Measurements from ENCODE around the gene L1TD1.
"Not testable (repeated sequence)": the region's sequence is repeated elsewhere in the genome, so short reads cannot be mapped to it uniquely, and the experiment has no call there.

L1TD1 gene

GRCh38 chr1:62241371-62242131 is 46.9 kb downstream of the L1TD1 start:
- no peak for DNase-seq (ENCODE audit: low spot score)
- Histone ChIP-seq H3K36me3 (replicated peaks in 1 of 2; ENCODE audit: control insufficient read depth in 2 of 2, insufficient read depth in 2 of 2, low read length in 2 of 2) (no peaks in the 10 kb centered on the region), H3K27ac (replicated peaks; ENCODE audit: low read length) (no peak overlapping the region), H3K14ac (ENCODE audit: low read length) (no peak overlapping the region), H3K23ac (ENCODE audit: low read depth, low read length, poor library complexity) (no peak overlapping the region), H4K8ac (ENCODE audit: low read depth, low read length) (no peak overlapping the region), H2BK15ac (ENCODE audit: low read length) (no peak overlapping the region), H4K91ac (ENCODE audit: low read depth, low read length, poor library complexity) (no peak overlapping the region), H3K9me3 (replicated peaks in 1 of 2; ENCODE audit: control insufficient read depth in 2 of 2, insufficient read depth in 1 of 2, low read depth in 1 of 2, low read length in 2 of 2) (peaks cover 0 to 2% of the 10 kb centered on the region in 2 donors), H2BK12ac (ENCODE audit: low read length) (no peak overlapping the region), H2AK5ac (ENCODE audit: low read depth, low read length) (peak overlapping the region; percentile 17), H3K4ac (ENCODE audit: low read length) (no peak overlapping the region), H2AFZ (ENCODE audit: low read length) (no peak overlapping the region), H3K9ac (ENCODE audit: low read depth, low read length, poor library complexity) (no peak overlapping the region), H3K4me3 (ENCODE audit: low read length in 2 of 2) (no peak overlapping the region), H2BK5ac (ENCODE audit: low read length) (no peak overlapping the region), H3K79me1 (ENCODE audit: low read depth, low read length) (no peaks in the 10 kb centered on the region), H3K27me3 (ENCODE audit: control insufficient read depth in 3 of 3, insufficient read depth in 3 of 3, low read depth in 1 of 3, low read length in 3 of 3) (no peaks in the 10 kb centered on the region), H3K4me2 (ENCODE audit: insufficient read depth, low read length, poor library complexity, severe bottlenecking) (no peak overlapping the region), H3K18ac (ENCODE audit: low read length) (no peak overlapping the region), H3K4me1 (ENCODE audit: control insufficient read depth in 2 of 2, insufficient read depth in 1 of 2, low read depth in 1 of 2, low read length in 2 of 2) (peaks cover 4 to 11% of the 10 kb centered on the region in 2 donors), H2BK120ac (ENCODE audit: low read depth, low read length) (no peak overlapping the region)
- WGBS, 2 donors (ENCODE audit: extremely low coverage in 2 of 2, insufficient read length in 2 of 2, insufficient replicate concordance in 1 of 2) = no CpG with 5 or more reads among the region's 12 CpGs

- H2BK5ac ChIP-seq (ENCODE audit: low read length); H3K36me3 ChIP-seq (replicated peaks in 1 of 2; ENCODE audit: control insufficient read depth in 2 of 2, insufficient read depth in 2 of 2, low read length in 2 of 2); H3K27me3 ChIP-seq (ENCODE audit: control insufficient read depth in 3 of 3, insufficient read depth in 3 of 3, low read depth in 1 of 3, low read length in 3 of 3); H3K4me2 ChIP-seq (ENCODE audit: insufficient read depth, low read length, poor library complexity, severe bottlenecking); H3K9ac ChIP-seq (ENCODE audit: low read depth, low read length, poor library complexity); H4K91ac ChIP-seq (ENCODE audit: low read depth, low read length, poor library complexity); H2AFZ ChIP-seq (ENCODE audit: low read length); H3K79me1 ChIP-seq (ENCODE audit: low read depth, low read length); H2AK5ac ChIP-seq (ENCODE audit: low read depth, low read length); H3K27ac ChIP-seq (replicated peaks; ENCODE audit: low read length); H3K9me3 ChIP-seq (replicated peaks in 1 of 2; ENCODE audit: control insufficient read depth in 2 of 2, insufficient read depth in 1 of 2, low read depth in 1 of 2, low read length in 2 of 2); H2BK12ac ChIP-seq (ENCODE audit: low read length); H3K14ac ChIP-seq (ENCODE audit: low read length); H3K4me3 ChIP-seq (ENCODE audit: low read length in 2 of 2); H3K23ac ChIP-seq (ENCODE audit: low read depth, low read length, poor library complexity); H2BK15ac ChIP-seq (ENCODE audit: low read length); H4K8ac ChIP-seq (ENCODE audit: low read depth, low read length); H3K4me1 ChIP-seq (ENCODE audit: control insufficient read depth in 2 of 2, insufficient read depth in 1 of 2, low read depth in 1 of 2, low read length in 2 of 2); H3K4ac ChIP-seq (ENCODE audit: low read length); H2BK120ac ChIP-seq (ENCODE audit: low read depth, low read length); DNase-seq (ENCODE audit: low spot score); H3K18ac ChIP-seq (ENCODE audit: low read length): not testable (repeated sequence)
- WGBS, 2 donors (ENCODE audit: extremely low coverage in 2 of 2, insufficient read length in 2 of 2, insufficient replicate concordance in 1 of 2) = no CpG with 5 or more reads among the region's 3 CpGs
Observed at GRCh38 chr1:62244380-62244779, 49.7 kb downstream of the L1TD1 start.

- peaks cover 0 to 2% of the 10 kb centered on the region in 2 donors for H3K9me3 ChIP-seq (replicated peaks in 1 of 2; ENCODE audit: control insufficient read depth in 2 of 2, insufficient read depth in 1 of 2, low read depth in 1 of 2, low read length in 2 of 2)
- no peak overlapping the region for H2BK5ac ChIP-seq (ENCODE audit: low read length)
- no peaks in the 10 kb centered on the region for H3K36me3 ChIP-seq (replicated peaks in 1 of 2; ENCODE audit: control insufficient read depth in 2 of 2, insufficient read depth in 2 of 2, low read length in 2 of 2)
- no peak overlapping the region for H3K18ac ChIP-seq (ENCODE audit: low read length)
- no peak overlapping the region for H3K14ac ChIP-seq (ENCODE audit: low read length)
- no peak overlapping the region for H2BK12ac ChIP-seq (ENCODE audit: low read length)
- H2BK15ac ChIP-seq (ENCODE audit: low read length) = no peak overlapping the region
- no peak overlapping the region for H3K23ac ChIP-seq (ENCODE audit: low read depth, low read length, poor library complexity)
- no peak overlapping the region for H3K27ac ChIP-seq (replicated peaks; ENCODE audit: low read length)
- no peak overlapping the region for H4K91ac ChIP-seq (ENCODE audit: low read depth, low read length, poor library complexity)
- no peak overlapping the region for H2AFZ ChIP-seq (ENCODE audit: low read length)
- H3K4ac ChIP-seq (ENCODE audit: low read length) = no peak overlapping the region
- no peaks in the 10 kb centered on the region for H3K27me3 ChIP-seq (ENCODE audit: control insufficient read depth in 3 of 3, insufficient read depth in 3 of 3, low read depth in 1 of 3, low read length in 3 of 3)
- no peak overlapping the region for H2BK120ac ChIP-seq (ENCODE audit: low read depth, low read length)
- no peak overlapping the region for H3K4me2 ChIP-seq (ENCODE audit: insufficient read depth, low read length, poor library complexity, severe bottlenecking)
- no peak overlapping the region for H3K4me3 ChIP-seq (ENCODE audit: low read length in 2 of 2)
- no peaks in the 10 kb centered on the region for H3K79me1 ChIP-seq (ENCODE audit: low read depth, low read length)
- DNase-seq (ENCODE audit: low spot score) = no peak
- no peak overlapping the region for H3K9ac ChIP-seq (ENCODE audit: low read depth, low read length, poor library complexity)
- H2AK5ac ChIP-seq (ENCODE audit: low read depth, low read length) = no peak overlapping the region
- H4K8ac ChIP-seq (ENCODE audit: low read depth, low read length) = no peak overlapping the region
- H3K4me1 ChIP-seq (ENCODE audit: control insufficient read depth in 2 of 2, insufficient read depth in 1 of 2, low read depth in 1 of 2, low read length in 2 of 2) = peaks cover 0 to 4% of the 10 kb centered on the region in 2 donors
Observed at GRCh38 chr1:62245201-62245600, 50.6 kb downstream of the L1TD1 start.

GRCh38 chr1:62247391-62248168 is 52.9 kb downstream of the L1TD1 start:
- no peak overlapping the region for H2AFZ ChIP-seq (ENCODE audit: low read length)
- H4K91ac ChIP-seq (ENCODE audit: low read depth, low read length, poor library complexity) = no peak overlapping the region
- H4K8ac ChIP-seq (ENCODE audit: low read depth, low read length) = no peak overlapping the region
- H3K27me3 ChIP-seq (ENCODE audit: control insufficient read depth in 3 of 3, insufficient read depth in 3 of 3, low read depth in 1 of 3, low read length in 3 of 3) = no peaks in the 10 kb centered on the region
- no peak overlapping the region for H3K27ac ChIP-seq (replicated peaks; ENCODE audit: low read length)
- no peak overlapping the region for H3K4ac ChIP-seq (ENCODE audit: low read length)
- H3K14ac ChIP-seq (ENCODE audit: low read length) = no peak overlapping the region
- no peaks in the 10 kb centered on the region for H3K36me3 ChIP-seq (replicated peaks in 1 of 2; ENCODE audit: control insufficient read depth in 2 of 2, insufficient read depth in 2 of 2, low read length in 2 of 2)
- peaks cover 0 to 2% of the 10 kb centered on the region in 2 donors for H3K9me3 ChIP-seq (replicated peaks in 1 of 2; ENCODE audit: control insufficient read depth in 2 of 2, insufficient read depth in 1 of 2, low read depth in 1 of 2, low read length in 2 of 2)
- no peak overlapping the region for H3K4me2 ChIP-seq (ENCODE audit: insufficient read depth, low read length, poor library complexity, severe bottlenecking)
- H3K18ac ChIP-seq (ENCODE audit: low read length) = peak overlapping the region; percentile 7
- H2BK12ac ChIP-seq (ENCODE audit: low read length) = peak overlapping the region; percentile 5
- no peak overlapping the region for H2BK120ac ChIP-seq (ENCODE audit: low read depth, low read length)
- H3K79me1 ChIP-seq (ENCODE audit: low read depth, low read length) = no peaks in the 10 kb centered on the region
- no peak overlapping the region for H3K23ac ChIP-seq (ENCODE audit: low read depth, low read length, poor library complexity)
- no peak overlapping the region for H2BK5ac ChIP-seq (ENCODE audit: low read length)
- H3K9ac ChIP-seq (ENCODE audit: low read depth, low read length, poor library complexity) = no peak overlapping the region
- DNase-seq (ENCODE audit: low spot score) = no peak
- H3K4me3 ChIP-seq (ENCODE audit: low read length in 2 of 2) = no peak overlapping the region
- no peak overlapping the region for H2BK15ac ChIP-seq (ENCODE audit: low read length)
- H3K4me1 ChIP-seq (ENCODE audit: control insufficient read depth in 2 of 2, insufficient read depth in 1 of 2, low read depth in 1 of 2, low read length in 2 of 2) = peaks cover 0 to 6% of the 10 kb centered on the region in 2 donors
- WGBS, 2 donors (ENCODE audit: extremely low coverage in 2 of 2, insufficient read length in 2 of 2, insufficient replicate concordance in 1 of 2) = no CpG with 5 or more reads among the region's 14 CpGs
- H2AK5ac ChIP-seq (ENCODE audit: low read depth, low read length) = no peak overlapping the region

Data from neuronal stem cell (in vitro differentiated cells).